ENCODE results near the gene DNAJC13.
"Not testable (repeated sequence)": the region's sequence is repeated elsewhere in the genome, so short reads cannot be mapped to it uniquely, and the experiment has no call there.

DNAJC13 gene

GRCh38 chr3:132555306-132556035 is 138.2 kb downstream of the DNAJC13 start:
- Mint-ChIP-seq H3K4me3 (no peak overlapping the region), H3K27ac (peak overlapping the region; percentile 65), H3K27me3 (no peaks in the 10 kb centered on the region)

GRCh38 chr3:132556036-132556386 is 138.7 kb downstream of the DNAJC13 start:
- not testable (repeated sequence) for H3K9me3 Mint-ChIP-seq, H3K4me3 Mint-ChIP-seq, H3K27me3 Mint-ChIP-seq
- H3K36me3 Mint-ChIP-seq (ENCODE audit: low read depth), result peaks cover 26% of the 10 kb centered on the region
- H3K4me1 Mint-ChIP-seq (ENCODE audit: low read depth), result peaks cover 17% of the 10 kb centered on the region
- H3K27ac Mint-ChIP-seq, result peak overlapping the region; percentile 65

More at GRCh38 chr3:132555306-132556035, 138.2 kb downstream of the DNAJC13 start:
- Mint-ChIP-seq H3K4me1 (ENCODE audit: low read depth) (peaks cover 23% of the 10 kb centered on the region), H3K36me3 (ENCODE audit: low read depth) (peaks cover 20% of the 10 kb centered on the region), H3K9me3 (no peaks in the 10 kb centered on the region)

DNA sequence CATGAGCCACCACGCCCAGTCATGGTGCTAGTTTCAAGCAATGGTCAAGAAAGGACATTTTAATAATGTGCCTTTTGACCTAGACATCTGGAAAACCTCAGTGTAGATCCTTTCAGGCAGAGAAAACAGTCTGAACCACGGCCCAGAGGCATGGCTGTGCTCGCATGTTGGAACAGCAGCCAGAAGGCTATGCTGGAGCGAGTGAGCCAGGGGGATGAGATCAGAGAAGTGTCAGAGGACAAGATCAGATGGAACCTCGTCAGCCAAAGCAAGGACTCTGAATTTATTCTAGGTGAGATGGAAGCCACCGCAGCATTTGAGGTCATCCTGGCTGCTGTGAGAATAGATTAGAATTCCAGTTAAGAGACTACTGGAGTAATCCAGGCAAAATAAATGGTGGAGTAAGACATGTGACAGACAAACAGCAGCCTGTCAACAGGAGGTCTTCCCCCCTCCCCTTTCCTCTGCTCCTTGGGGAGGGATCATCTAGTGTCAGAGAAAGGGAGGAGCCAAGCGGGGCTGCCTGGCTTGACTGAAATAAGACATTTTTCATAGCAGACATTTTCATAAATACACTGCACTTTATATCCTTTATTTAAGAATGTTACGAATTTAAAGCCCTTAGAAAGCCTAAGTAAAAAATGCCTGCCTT is 139.3 kb downstream of the DNAJC13 start:
- Mint-ChIP-seq H3K9me3 (no peaks in the 10 kb centered on the region), H3K27me3 (no peaks in the 10 kb centered on the region), H3K4me1 (ENCODE audit: low read depth) (peaks cover 11% of the 10 kb centered on the region), H3K36me3 (ENCODE audit: low read depth) (peaks cover 30% of the 10 kb centered on the region), H3K27ac (no peak overlapping the region), H3K4me3 (no peak overlapping the region)

DNA sequence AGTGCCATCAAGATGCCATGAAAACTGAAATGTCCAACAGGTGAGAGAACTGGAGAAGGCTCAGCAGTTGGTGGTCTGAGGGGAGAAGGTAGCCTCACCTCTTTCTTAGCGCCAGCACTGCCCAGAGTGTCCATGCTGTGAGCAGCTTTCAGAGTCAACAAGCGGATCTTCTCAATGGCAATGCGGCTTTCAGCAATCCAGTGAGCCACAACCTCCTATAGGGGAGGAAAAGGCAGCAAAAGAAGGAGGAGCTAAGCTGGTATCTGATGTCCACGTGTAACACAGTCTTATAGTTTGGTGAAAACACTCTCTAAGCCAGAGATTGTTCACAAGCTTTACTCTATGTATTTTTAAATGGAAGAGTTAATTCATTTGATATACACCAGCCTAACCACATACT is 143.7 kb downstream of the DNAJC13 start:
- Mint-ChIP-seq H3K4me1 (ENCODE audit: low read depth) (no peaks in the 10 kb centered on the region), H3K27me3 (no peaks in the 10 kb centered on the region), H3K9me3 (no peaks in the 10 kb centered on the region), H3K27ac (no peak overlapping the region), H3K4me3 (no peak overlapping the region), H3K36me3 (ENCODE audit: low read depth) (peaks cover 54% of the 10 kb centered on the region)

DNA sequence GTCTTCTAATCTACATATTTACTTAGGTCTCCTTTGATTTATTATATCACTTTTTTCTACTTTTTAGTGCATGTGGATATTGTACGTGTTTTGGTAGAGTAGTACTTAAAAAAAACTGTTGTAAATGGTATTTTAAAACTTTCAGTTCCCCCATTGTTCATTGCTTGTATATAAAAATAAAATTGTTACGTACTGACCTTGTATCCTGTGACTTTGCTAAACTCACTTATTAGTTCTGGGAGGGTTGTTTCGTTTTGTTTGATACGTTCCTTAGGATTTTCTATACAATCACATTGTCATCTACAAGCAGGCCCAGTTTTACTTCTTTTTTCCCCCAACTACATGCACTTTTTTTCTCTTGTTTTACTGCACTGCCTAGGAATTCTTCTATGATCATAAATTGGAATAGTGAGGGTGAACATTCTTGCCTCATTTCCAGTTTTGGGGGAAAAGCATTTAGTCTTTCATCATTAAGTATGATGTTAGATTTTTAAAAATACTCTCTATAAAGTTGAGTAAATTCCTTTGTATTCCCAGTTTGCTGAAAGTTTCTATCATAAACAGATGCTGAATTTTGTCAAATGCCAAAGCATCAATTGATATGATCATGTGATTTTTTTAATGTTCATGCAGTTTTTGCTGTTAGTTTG is 146.2 kb downstream of the DNAJC13 start:
- Mint-ChIP-seq H3K4me1 (ENCODE audit: low read depth) (peaks cover 6% of the 10 kb centered on the region), H3K9me3 (no peaks in the 10 kb centered on the region), H3K27me3 (no peaks in the 10 kb centered on the region), H3K4me3 (no peak overlapping the region), H3K36me3 (ENCODE audit: low read depth) (peaks cover 51% of the 10 kb centered on the region), H3K27ac (no peak overlapping the region)

DNA sequence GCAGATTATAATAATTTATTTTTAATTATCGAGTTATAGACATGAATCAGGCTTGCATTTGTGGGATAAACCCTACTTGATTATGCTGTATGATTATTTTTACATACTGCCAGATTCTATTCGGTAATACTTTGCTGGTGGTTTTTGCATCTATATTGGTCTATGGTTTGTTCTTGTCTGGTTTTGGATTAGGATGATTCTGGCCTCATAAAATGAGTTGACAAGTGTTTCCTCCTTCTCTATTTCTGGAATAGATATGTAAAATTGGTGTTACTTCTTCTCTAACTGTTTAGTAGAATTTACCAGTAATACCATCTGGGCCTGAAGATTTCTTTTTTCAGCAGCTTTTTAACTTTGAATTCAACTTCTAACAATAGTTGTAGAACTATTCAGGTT is 146.8 kb downstream of the DNAJC13 start:
- Mint-ChIP-seq H3K9me3 (no peaks in the 10 kb centered on the region), H3K27me3 (no peaks in the 10 kb centered on the region), H3K36me3 (ENCODE audit: low read depth) (peaks cover 52% of the 10 kb centered on the region), H3K27ac (no peak overlapping the region), H3K4me1 (ENCODE audit: low read depth) (peaks cover 11% of the 10 kb centered on the region), H3K4me3 (no peak overlapping the region)

- Mint-ChIP-seq H3K27me3 (no peaks in the 10 kb centered on the region), H3K27ac (peak overlapping the region; percentile 67), H3K36me3 (ENCODE audit: low read depth) (peaks cover 65% of the 10 kb centered on the region), H3K4me1 (ENCODE audit: low read depth) (peaks cover 25% of the 10 kb centered on the region), H3K9me3 (peaks cover 5% of the 10 kb centered on the region), H3K4me3 (no peak overlapping the region)
These were observed 151.1 kb downstream of the DNAJC13 start for GRCh38 chr3:132568422-132568821.

DNA sequence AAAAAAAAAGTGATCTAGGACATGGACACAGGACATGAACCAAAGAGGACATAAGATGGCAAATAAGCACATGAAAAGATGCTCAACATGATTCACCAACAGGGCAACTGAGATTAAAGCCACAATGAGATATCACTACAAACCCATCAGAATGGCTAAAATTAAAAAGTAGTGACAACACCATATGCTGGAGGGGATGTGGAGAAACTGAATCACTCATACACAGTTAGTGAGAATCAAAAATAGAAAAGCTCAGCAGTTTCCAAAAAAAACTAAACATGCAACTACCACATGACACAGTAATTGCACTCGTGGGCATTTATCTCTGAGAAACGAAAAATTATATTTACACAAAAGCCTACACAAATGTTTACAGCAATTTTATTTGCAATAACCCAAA is 151.9 kb downstream of the DNAJC13 start:
- Mint-ChIP-seq H3K9me3 (peaks cover 5% of the 10 kb centered on the region), H3K4me1 (ENCODE audit: low read depth) (peaks cover 25% of the 10 kb centered on the region), H3K4me3 (peak overlapping the region; percentile 6), H3K36me3 (ENCODE audit: low read depth) (peaks cover 67% of the 10 kb centered on the region), H3K27me3 (no peaks in the 10 kb centered on the region), H3K27ac (peak overlapping the region; percentile 67)

GRCh38 chr3:132569580-132569979 is 152.3 kb downstream of the DNAJC13 start:
- H3K4me3 Mint-ChIP-seq, result no peak overlapping the region
- peaks cover 25% of the 10 kb centered on the region for H3K4me1 Mint-ChIP-seq (ENCODE audit: low read depth)
- H3K27ac Mint-ChIP-seq, result peak overlapping the region; percentile 67
- peaks cover 64% of the 10 kb centered on the region for H3K36me3 Mint-ChIP-seq (ENCODE audit: low read depth)
- H3K27me3 Mint-ChIP-seq, result no peaks in the 10 kb centered on the region
- peaks cover 5% of the 10 kb centered on the region for H3K9me3 Mint-ChIP-seq

GRCh38 chr3:132570016-132570415 is 152.7 kb downstream of the DNAJC13 start:
- Mint-ChIP-seq H3K9me3 (peaks cover 5% of the 10 kb centered on the region), H3K27ac (peak overlapping the region; percentile 67), H3K27me3 (no peaks in the 10 kb centered on the region), H3K4me1 (ENCODE audit: low read depth) (peaks cover 25% of the 10 kb centered on the region), H3K4me3 (no peak overlapping the region), H3K36me3 (ENCODE audit: low read depth) (peaks cover 61% of the 10 kb centered on the region)

DNA sequence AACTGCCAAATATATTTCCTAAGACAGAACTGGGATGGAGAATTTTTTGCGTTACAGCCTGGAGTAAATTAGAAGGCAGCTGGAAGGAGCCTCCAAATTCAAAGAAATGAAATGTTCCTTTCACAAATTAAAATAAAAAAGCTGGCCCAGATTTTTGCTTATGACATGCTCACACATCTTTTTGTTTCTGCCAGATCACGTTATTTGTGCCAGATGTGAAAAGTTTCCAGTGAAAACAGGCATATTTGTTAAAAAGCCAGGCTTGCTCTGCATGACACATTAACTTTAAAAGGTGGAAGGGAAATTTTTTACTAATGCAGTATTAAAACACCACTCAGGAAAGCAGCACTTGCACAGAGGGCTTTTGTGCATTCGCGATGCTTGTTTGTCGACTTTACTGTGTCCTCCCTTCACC is 156.5 kb downstream of the DNAJC13 start:
- H3K4me1 Mint-ChIP-seq (ENCODE audit: low read depth), result peaks cover 21% of the 10 kb centered on the region
- H3K27ac Mint-ChIP-seq, result no peak overlapping the region
- H3K27me3 Mint-ChIP-seq, result no peaks in the 10 kb centered on the region
- H3K36me3 Mint-ChIP-seq (ENCODE audit: low read depth), result peaks cover 83% of the 10 kb centered on the region
- H3K9me3 Mint-ChIP-seq, result peaks cover 5% of the 10 kb centered on the region
- no peak overlapping the region for H3K4me3 Mint-ChIP-seq

GRCh38 chr3:132587401-132587800 is 170.1 kb downstream of the DNAJC13 start:
- H3K4me1 Mint-ChIP-seq (ENCODE audit: low read depth), result no peaks in the 10 kb centered on the region
- H3K9me3 Mint-ChIP-seq, result peaks cover 10% of the 10 kb centered on the region
- peaks cover 37% of the 10 kb centered on the region for H3K36me3 Mint-ChIP-seq (ENCODE audit: low read depth)
- no peak overlapping the region for H3K4me3 Mint-ChIP-seq
- H3K27ac Mint-ChIP-seq, result no peak overlapping the region
- no peaks in the 10 kb centered on the region for H3K27me3 Mint-ChIP-seq

Measured in stimulated activated naive CD8-positive, alpha-beta T cell treated with anti-CD3 and anti-CD28 coated beads, Interleukin-15, Interleukin-2, amounts not matched to agents 100 ng/mL and 50 ng/mL, for 24 hours (primary cell).